OCI-LY7 (cell line): ENCODE measurements around the gene NXPE1. TPM values are rescaled to one million over a fixed set of nuclear protein-coding genes. Genes with fewer than 3 reads are reported as not detected.

Source experiments
- BruUV-seq: library from RNA; stranded (reverse); fragments of 400-500 nt; replicated peaks from 2 replicates; lab custom pipeline; 2021; lab: Mats Ljungman, UMichigan
- CTCF ChIA-PET: fragments of 300-600 bp; sonication (Branson Sonifier 250); formaldehyde crosslinking; loops from one replicate; lab custom pipeline; 2022; ENCODE audit warnings: antibody characterized with exemption; ENCODE audit not compliant: unreplicated experiment; lab: Charles Lee
- POLR2A ChIA-PET: fragments of 300-600 bp; sonication (Branson Sonifier 250); formaldehyde crosslinking; loops from one replicate; lab custom pipeline; 2022; ENCODE audit warnings: antibody characterized with exemption; lab: Charles Lee
- DNase-seq: peaks from one replicate; pipeline ENCODE4 v3.0.0-alpha.2; 2015; ENCODE audit warnings: low spot score
- H2AFZ ChIP-seq: fragments of 200-600 bp; sonication (generic), shearing (Covaris generic); 2 replicates; pipeline ENCODE4 v1.6.1; 2014; ENCODE audit warnings: mild to moderate bottlenecking, antibody characterized with exemption, low read length, moderate library complexity
- H3K27ac ChIP-seq: fragments of 200-600 bp; sonication (generic); 2 replicates; pipeline ENCODE4 v1.5.1; 2014; ENCODE audit warnings: mixed run types, low read depth, mild to moderate bottlenecking, moderate library complexity, low read length, inconsistent platforms; ENCODE audit not compliant: poor library complexity, severe bottlenecking
- H3K36me3 ChIP-seq: fragments of 200-600 bp; sonication (generic); 2 replicates; pipeline ENCODE4 v1.6.1; 2014; ENCODE audit warnings: mild to moderate bottlenecking, antibody characterized with exemption, low read length, moderate library complexity, mixed read lengths; ENCODE audit not compliant: insufficient read depth
- H3K4me1 ChIP-seq: fragments of 200-600 bp; sonication (generic); 2 replicates; pipeline ENCODE4 v1.5.1; 2014; ENCODE audit warnings: mild to moderate bottlenecking, low read length; ENCODE audit not compliant: insufficient read depth, poor library complexity, severe bottlenecking
- H3K4me2 ChIP-seq: fragments of 200-600 bp; sonication (generic); 2 replicates; pipeline ENCODE4 v1.6.1; 2014; ENCODE audit warnings: mild to moderate bottlenecking, low read length
- H3K4me3 ChIP-seq: fragments of 200-600 bp; sonication (generic); 2 replicates; pipeline ENCODE4 v1.5.1; 2014; ENCODE audit warnings: mild to moderate bottlenecking, low read depth, low read length; ENCODE audit not compliant: poor library complexity, severe bottlenecking
- H3K79me2 ChIP-seq: fragments of 200-600 bp; sonication (generic); 2 replicates; pipeline ENCODE4 v1.6.1; 2016; ENCODE audit warnings: low read depth, mild to moderate bottlenecking, low read length, moderate library complexity, mixed read lengths; ENCODE audit not compliant: insufficient read depth
- H3K9me2 ChIP-seq: fragments of 200-600 bp; sonication (generic); 2 replicates; pipeline ENCODE4 v1.6.1; 2016; ENCODE audit warnings: mild to moderate bottlenecking, low read length, mixed read lengths; ENCODE audit not compliant: insufficient read depth
- H3K9me3 ChIP-seq: fragments of 200-600 bp; sonication (generic); 2 replicates; pipeline ENCODE4 v1.6.1; 2014; ENCODE audit warnings: mild to moderate bottlenecking, mixed run types, low read length, mixed read lengths
- H4K20me1 ChIP-seq: fragments of 200-600 bp; sonication (generic); 2 replicates; pipeline ENCODE4 v1.6.1; 2014; ENCODE audit warnings: mild to moderate bottlenecking, antibody characterized with exemption, low read length, moderate library complexity, mixed read lengths; ENCODE audit not compliant: insufficient read depth
- CTCF ChIP-seq: fragments of 200-600 bp; sonication (generic); conservative IDR thresholded peaks from 2 replicates; pipeline ENCODE4 v1.5.1; 2014; ENCODE audit warnings: mild to moderate bottlenecking, antibody characterized with exemption, low read length, moderate library complexity, mixed read lengths
- EZH2phosphoT487 ChIP-seq: fragments of 200-600 bp; sonication (generic); IDR thresholded peaks from 2 replicates; pipeline ENCODE4 v1.6.1; 2018; ENCODE audit warnings: low read depth, borderline replicate concordance, mild to moderate bottlenecking, mixed run types, antibody characterized with exemption, low read length, moderate library complexity, mixed read lengths
- intact Hi-C: fragments of 100-400 bp; cut with micrococcal nuclease; formaldehyde crosslinking; loops from one replicate; pipeline ENCODE4 v1.10.0; 2022; ENCODE audit not compliant: unreplicated experiment
- total RNA-seq, 2 experiments: library from RNA; depleted of rRNA in 1 of 2; stranded (reverse); fragments of >200 nt in 1 of 2; shearing (Covaris generic) in 1 of 2; gene quantifications; 2 replicates each; pipeline ENCODE4 v1.2.3, GENCODE V29; 2014 to 2022

The NXPE1 gene
- total RNA-seq, 2 experiments from 2014 or later: not detected

- CTCF ChIA-PET: no interaction called here
- BruUV-seq: no TSS peak
- TF ChIP-seq EZH2phosphoT487 (no peak), CTCF (no peak)
Measured at GRCh38 chr11:114499756-114500155, 59.9 kb downstream of the NXPE1 start.

DNA sequence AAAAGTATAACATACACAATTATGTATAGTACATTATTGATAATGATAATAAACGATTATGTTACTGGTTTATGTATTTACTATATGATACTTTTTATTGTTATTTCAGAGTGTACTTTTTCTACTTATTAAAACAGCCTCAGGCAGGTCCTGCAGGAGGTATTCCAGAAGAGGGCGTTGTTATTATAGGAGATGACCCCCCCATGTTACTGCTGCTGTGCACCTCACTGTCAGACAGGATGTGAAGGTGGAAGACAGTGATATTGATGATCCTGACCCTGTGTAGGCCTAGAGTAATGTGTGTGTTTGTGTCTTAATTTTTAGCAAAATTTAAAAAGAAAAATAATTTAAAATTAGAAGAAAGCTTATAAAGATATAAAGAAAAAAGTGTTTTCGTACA is 62.8 kb downstream of the NXPE1 start:
- H3K4me2 ChIP-seq: no peak overlapping the region
- H3K9me3 ChIP-seq: no peaks in the 10 kb centered on the region
- H3K9me2 ChIP-seq: no peaks in the 10 kb centered on the region
- H3K4me1 ChIP-seq: no peaks in the 10 kb centered on the region
- H3K4me3 ChIP-seq: no peak overlapping the region
- no peak for TF ChIP-seq EZH2phosphoT487
- peak; percentile 28; the same call in 1 of the 2 replicates for TF ChIP-seq CTCF
- intact Hi-C loops: no loop called here
- DNase-seq: no peak
- H3K79me2 ChIP-seq: no peaks in the 10 kb centered on the region
- POLR2A ChIA-PET: no interaction called here
- H2AFZ ChIP-seq: no peak overlapping the region
- CTCF ChIA-PET: no interaction called here
- BruUV-seq: no TSS peak
- H4K20me1 ChIP-seq: no peaks in the 10 kb centered on the region
- H3K27ac ChIP-seq: no peak overlapping the region
- no peaks in the 10 kb centered on the region for H3K36me3 ChIP-seq

More at GRCh38 chr11:114499756-114500155, 59.9 kb downstream of the NXPE1 start:
- H3K9me2 ChIP-seq: no peaks in the 10 kb centered on the region
- no peaks in the 10 kb centered on the region for H4K20me1 ChIP-seq
- no peaks in the 10 kb centered on the region for H3K79me2 ChIP-seq
- H3K4me1 ChIP-seq: no peaks in the 10 kb centered on the region
- no peaks in the 10 kb centered on the region for H3K36me3 ChIP-seq
- intact Hi-C loops: no loop called here
- DNase-seq: no peak
- H2AFZ ChIP-seq: no peak overlapping the region
- H3K4me2 ChIP-seq: no peak overlapping the region
- POLR2A ChIA-PET: no interaction called here
- H3K9me3 ChIP-seq: no peaks in the 10 kb centered on the region
- no peak overlapping the region for H3K27ac ChIP-seq
- H3K4me3 ChIP-seq: no peak overlapping the region

DNA sequence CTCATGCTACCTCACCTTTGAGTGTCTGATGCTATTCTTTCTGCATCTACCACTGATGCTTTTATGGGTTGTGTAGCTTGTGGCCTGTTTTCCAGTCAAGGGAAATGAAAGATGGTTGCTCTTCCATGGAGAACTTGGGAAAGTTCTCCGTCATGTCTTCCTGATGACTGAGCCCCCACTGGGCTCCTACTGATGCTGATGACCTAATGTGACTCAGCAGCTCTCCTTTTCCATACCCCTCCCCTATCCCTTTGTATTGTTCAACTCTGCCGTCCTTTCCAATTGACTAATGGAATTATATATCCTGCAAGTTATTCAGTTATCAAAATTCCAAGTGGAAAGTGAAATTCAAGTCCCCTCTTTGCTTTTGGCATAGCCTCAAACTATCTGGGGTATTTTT is 75.8 kb downstream of the NXPE1 start:
- Histone ChIP-seq H3K4me3 (no peak overlapping the region), H3K4me2 (no peak overlapping the region)
- POLR2A ChIA-PET: interaction anchor here (1.3 to 1.4 kb wide), 2 partner anchors 10 to 41 kb away, joined by 3 to 4 read pairs; no protein-coding TSS in a partner anchor

More for the DNA sequence above, 75.8 kb downstream of the NXPE1 start:
- Histone ChIP-seq H3K9me3 (no peaks in the 10 kb centered on the region), H3K79me2 (no peaks in the 10 kb centered on the region), H3K36me3 (no peaks in the 10 kb centered on the region), H3K9me2 (no peaks in the 10 kb centered on the region), H3K27ac (no peak overlapping the region), H2AFZ (no peak overlapping the region), H3K4me1 (peaks cover 23% of the 10 kb centered on the region), H4K20me1 (no peaks in the 10 kb centered on the region)
- BruUV-seq: no TSS peak
- intact Hi-C loops: loop anchor here (2.0 to 10.0 kb wide), 2 partner anchors 83 to 139 kb away; partner anchors contain the start of genes C11orf71 and RBM7
- TF ChIP-seq EZH2phosphoT487: no peak
- no peak for TF ChIP-seq CTCF
- no peak for DNase-seq
- CTCF ChIA-PET: no interaction called here
